WERI-Rb-1 (cell line): ENCODE results near the gene CTDSPL.
"Not testable (repeated sequence)": the region's sequence is repeated elsewhere in the genome, so short reads cannot be mapped to it uniquely, and the experiment has no call there.

ENCODE experiments used
- DNase-seq: peaks from one replicate; pipeline ENCODE4 v3.0.0-alpha.2; 2020
- H3K27ac ChIP-seq: fragments of 250-450 bp; sonication (Bioruptor Pico); 2 replicates; pipeline ENCODE4 v1.5.1; 2020; ENCODE audit warnings: mild to moderate bottlenecking, moderate library complexity
- H3K27me3 ChIP-seq: fragments of 250-450 bp; sonication (Bioruptor Pico); 2 replicates; pipeline ENCODE4 v1.5.1; 2021; ENCODE audit warnings: mild to moderate bottlenecking, low read depth, moderate library complexity; ENCODE audit not compliant: insufficient read depth, severe bottlenecking
- H3K36me3 ChIP-seq: fragments of 250-450 bp; sonication (Bioruptor Pico); 2 replicates; pipeline ENCODE4 v1.5.1; 2020; ENCODE audit warnings: mild to moderate bottlenecking, moderate library complexity
- H3K4me3 ChIP-seq: 2 replicates; pipeline ENCODE4 v1.5.1; 2011; ENCODE audit warnings: low read depth, mild to moderate bottlenecking, control low read depth, low read length
- H3K9me3 ChIP-seq: fragments of 250-450 bp; sonication (Bioruptor Pico); 2 replicates; pipeline ENCODE4 v1.5.1; 2021; ENCODE audit warnings: mild to moderate bottlenecking, moderate library complexity; ENCODE audit not compliant: severe bottlenecking
- TF ChIP-seq, protein P1 (sequence below): IDR thresholded peaks from 2 replicates; pipeline ENCODE4 v1.5.1; 2011; ENCODE audit warnings: low read depth, mild to moderate bottlenecking, control low read depth, inconsistent platforms, low read length

The CTDSPL gene

GRCh38 chr3:37971467-37971866 is 109.8 kb downstream of the CTDSPL start:
- H3K9me3 ChIP-seq = no peaks in the 10 kb centered on the region
- H3K36me3 ChIP-seq = peaks cover 11% of the 10 kb centered on the region
- H3K27ac ChIP-seq = no peak overlapping the region
- DNase-seq = no peak
- H3K27me3 ChIP-seq = no peaks in the 10 kb centered on the region
- TF ChIP-seq, protein P1, sequence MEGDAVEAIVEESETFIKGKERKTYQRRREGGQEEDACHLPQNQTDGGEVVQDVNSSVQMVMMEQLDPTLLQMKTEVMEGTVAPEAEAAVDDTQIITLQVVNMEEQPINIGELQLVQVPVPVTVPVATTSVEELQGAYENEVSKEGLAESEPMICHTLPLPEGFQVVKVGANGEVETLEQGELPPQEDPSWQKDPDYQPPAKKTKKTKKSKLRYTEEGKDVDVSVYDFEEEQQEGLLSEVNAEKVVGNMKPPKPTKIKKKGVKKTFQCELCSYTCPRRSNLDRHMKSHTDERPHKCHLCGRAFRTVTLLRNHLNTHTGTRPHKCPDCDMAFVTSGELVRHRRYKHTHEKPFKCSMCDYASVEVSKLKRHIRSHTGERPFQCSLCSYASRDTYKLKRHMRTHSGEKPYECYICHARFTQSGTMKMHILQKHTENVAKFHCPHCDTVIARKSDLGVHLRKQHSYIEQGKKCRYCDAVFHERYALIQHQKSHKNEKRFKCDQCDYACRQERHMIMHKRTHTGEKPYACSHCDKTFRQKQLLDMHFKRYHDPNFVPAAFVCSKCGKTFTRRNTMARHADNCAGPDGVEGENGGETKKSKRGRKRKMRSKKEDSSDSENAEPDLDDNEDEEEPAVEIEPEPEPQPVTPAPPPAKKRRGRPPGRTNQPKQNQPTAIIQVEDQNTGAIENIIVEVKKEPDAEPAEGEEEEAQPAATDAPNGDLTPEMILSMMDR = no peak
- no peak overlapping the region for H3K4me3 ChIP-seq

GRCh38 chr3:37972056-37972455 is 110.4 kb downstream of the CTDSPL start:
- not testable (repeated sequence) for H3K4me3 ChIP-seq, H3K9me3 ChIP-seq, H3K27me3 ChIP-seq, DNase-seq, H3K27ac ChIP-seq
- peaks cover 11% of the 10 kb centered on the region for H3K36me3 ChIP-seq

GRCh38 chr3:37973246-37974054 is 111.8 kb downstream of the CTDSPL start:
- no peaks in the 10 kb centered on the region for H3K9me3 ChIP-seq
- no peaks in the 10 kb centered on the region for H3K27me3 ChIP-seq
- H3K4me3 ChIP-seq = no peak overlapping the region
- H3K36me3 ChIP-seq = peaks cover 11% of the 10 kb centered on the region
- TF ChIP-seq, protein P1 = no peak
- DNase-seq = no peak
- no peak overlapping the region for H3K27ac ChIP-seq

- H3K36me3 ChIP-seq = peaks cover 11% of the 10 kb centered on the region
- TF ChIP-seq, protein P1 = peak; percentile 91
- H3K27ac ChIP-seq = no peak overlapping the region
- H3K9me3 ChIP-seq = no peaks in the 10 kb centered on the region
- no peaks in the 10 kb centered on the region for H3K27me3 ChIP-seq
- H3K4me3 ChIP-seq = no peak overlapping the region
- DNase-seq = peak; percentile 73
Measured at GRCh38 chr3:37974121-37975083, 112.7 kb downstream of the CTDSPL start.

DNA sequence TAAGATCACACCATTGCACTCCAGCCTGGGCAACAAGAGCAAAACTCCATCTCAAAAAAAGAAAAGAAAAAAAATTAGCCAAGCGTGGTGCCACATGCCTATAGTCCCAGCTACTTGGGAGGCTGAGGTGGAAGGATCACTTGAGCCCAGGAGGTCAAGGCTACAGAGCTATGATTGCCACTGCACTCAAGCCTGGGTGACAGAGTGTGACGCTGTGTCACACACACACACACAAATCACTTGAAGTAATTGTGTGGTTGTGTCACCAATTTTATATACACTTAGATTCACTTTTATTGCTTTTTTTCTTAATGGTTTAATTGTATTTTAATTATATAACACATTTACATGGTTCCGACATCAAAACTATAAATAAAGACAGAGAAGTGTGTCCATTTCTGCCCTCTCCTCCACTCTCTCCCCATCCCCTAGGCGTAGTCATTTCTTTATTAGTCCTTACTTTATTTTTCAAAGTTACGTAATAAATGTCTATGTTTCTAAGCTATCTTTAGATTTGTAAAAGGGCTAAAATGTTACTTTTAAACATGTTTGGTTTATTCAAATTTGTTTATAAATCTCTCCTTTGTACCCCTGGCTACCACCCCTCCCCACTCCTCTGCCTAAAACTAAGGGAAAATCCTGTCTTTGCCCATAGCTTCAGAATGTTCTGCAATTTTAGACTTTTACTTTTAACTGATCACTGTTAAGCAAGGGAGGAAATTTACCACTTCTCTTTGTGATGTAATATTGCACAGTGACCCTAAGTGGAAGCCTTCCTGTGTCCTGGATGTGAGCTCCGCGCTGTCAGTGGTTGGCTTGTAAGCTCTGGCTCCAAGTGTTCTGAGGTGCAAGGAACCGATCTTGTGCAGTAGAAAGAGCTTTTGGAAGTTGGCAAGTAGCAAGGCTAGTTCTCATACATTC is 118.1 kb downstream of the CTDSPL start:
- Histone ChIP-seq H3K9me3 (no peaks in the 10 kb centered on the region), H3K27ac (no peak overlapping the region), H3K36me3 (peaks cover 11% of the 10 kb centered on the region), H3K4me3 (no peak overlapping the region), H3K27me3 (no peaks in the 10 kb centered on the region)
- DNase-seq = no peak
- TF ChIP-seq, protein P1 = no peak
